ENCODE data around the gene NREP. TPM values are rescaled to one million over a fixed set of nuclear protein-coding genes. Genes with fewer than 3 reads are reported as not detected.

The NREP gene
- total RNA-seq, 1 experiment from 2014 or later = 163 TPM

DNA sequence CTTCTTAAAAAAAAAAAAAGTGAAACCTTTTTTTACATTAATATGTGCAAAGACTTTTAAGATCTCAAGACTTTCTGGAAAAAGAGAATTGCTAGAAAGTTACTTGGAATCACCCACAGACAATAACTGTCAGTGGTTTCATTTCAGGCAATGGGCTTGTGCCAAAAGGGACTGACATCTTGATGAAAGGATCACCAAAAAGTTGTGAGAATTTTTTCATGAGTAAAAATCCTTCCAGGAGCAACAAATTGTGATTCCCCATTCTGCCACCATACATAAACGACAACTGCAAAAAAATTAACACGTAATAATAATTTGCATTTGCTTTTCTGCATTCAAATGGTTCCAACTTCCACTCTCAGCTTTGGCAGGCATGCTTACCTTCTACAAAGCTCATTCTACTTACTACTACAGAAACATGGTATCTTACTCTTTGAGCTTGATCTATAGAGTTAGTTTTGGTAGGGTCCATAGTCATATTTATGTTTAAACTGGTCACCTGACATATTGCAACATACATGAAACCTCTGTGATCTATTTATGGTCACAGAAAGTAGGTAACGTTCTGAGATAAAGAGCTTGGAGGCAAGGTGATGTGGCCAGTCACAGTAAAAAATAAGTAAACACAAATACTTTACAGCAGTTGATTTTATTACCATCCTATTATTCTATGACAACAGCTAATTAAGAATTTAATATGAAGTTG lies 3.0 kb downstream of the NREP start:
- no peak overlapping the region for H3K27ac Mint-ChIP-seq

More for the DNA sequence above, 3.0 kb downstream of the NREP start:
- Histone ChIP-seq H2BK20ac (ENCODE audit: low read depth, low read length, poor library complexity, severe bottlenecking) (no peak overlapping the region), H3K4me2 (ENCODE audit: insufficient read depth, insufficient read length, low read length) (no peak overlapping the region), H3K4ac (ENCODE audit: low read depth, low read length) (no peak overlapping the region), H3K23me2 (ENCODE audit: insufficient read length, low read depth, low read length, poor library complexity, severe bottlenecking) (peaks cover 3% of the 10 kb centered on the region), H2BK5ac (ENCODE audit: insufficient read length, low read length) (no peak overlapping the region), H3T11ph (ENCODE audit: low read length) (no peak overlapping the region), H2AK5ac (ENCODE audit: insufficient read length, low read length) (no peak overlapping the region), H3K14ac (ENCODE audit: insufficient read depth, low read length) (no peak overlapping the region), H3K23ac (ENCODE audit: insufficient read length, low read depth, low read length) (no peak overlapping the region), H2BK15ac (ENCODE audit: low read depth, low read length) (no peak overlapping the region), H4K5ac (ENCODE audit: insufficient read length, low read depth, low read length) (no peak overlapping the region), H3K4me1 (ENCODE audit: insufficient read depth, low read length) (no peaks in the 10 kb centered on the region), H3K27ac (ENCODE audit: insufficient read length, low read depth, low read length) (no peak overlapping the region), H4K8ac (replicated peaks; ENCODE audit: insufficient read length, low read depth, low read length) (no peak overlapping the region), H2BK12ac (ENCODE audit: insufficient read length, low read depth, low read length) (no peak overlapping the region), H3K79me2 (ENCODE audit: insufficient read depth, low read length) (peaks cover 13% of the 10 kb centered on the region; the same call in 1 of the 2 replicates), H3K27me3 (ENCODE audit: insufficient read depth, low read length) (no peaks in the 10 kb centered on the region), H2BK120ac (ENCODE audit: low read depth, low read length, poor library complexity, severe bottlenecking) (no peak overlapping the region), H4K20me1 (ENCODE audit: control insufficient read depth, insufficient read depth, insufficient read length) (no peaks in the 10 kb centered on the region), H2AFZ (ENCODE audit: low read length) (no peak overlapping the region), H4K91ac (ENCODE audit: insufficient read length, low read depth, low read length) (no peak overlapping the region), H3K9ac (ENCODE audit: extremely low read depth, insufficient read length, low read length) (no peak overlapping the region), H3K18ac (ENCODE audit: insufficient read length, low read depth, low read length) (no peak overlapping the region), H3K79me1 (ENCODE audit: insufficient read depth, low read depth, low read length, poor library complexity, severe bottlenecking) (no peaks in the 10 kb centered on the region), H3K9me3 (ENCODE audit: control insufficient read depth, low read depth, low read length) (no peaks in the 10 kb centered on the region), H3K56ac (ENCODE audit: insufficient read length, low read depth, low read length) (no peak overlapping the region)
- Mint-ChIP-seq H3K4me3 (no peak overlapping the region), H3K9me3 (no peaks in the 10 kb centered on the region; a peak in 2 of 5 replicates), H3K36me3 (ENCODE audit: insufficient read depth in 1 of 3, low read depth in 3 of 3) (peaks cover 15 to 31% (median 21%) of the 10 kb centered on the region in 3 experiments), H3K4me1 (peaks cover 38 to 43% of the 10 kb centered on the region in 2 experiments), H3K27me3 (ENCODE audit: low read depth) (no peaks in the 10 kb centered on the region)
- DNase-seq = no peak
- no CpG with 5 or more reads among the region's 3 CpGs for WGBS (ENCODE audit: extremely low coverage, insufficient read length, low lambda C conversion rate)
- TF ChIP-seq, protein P1, sequence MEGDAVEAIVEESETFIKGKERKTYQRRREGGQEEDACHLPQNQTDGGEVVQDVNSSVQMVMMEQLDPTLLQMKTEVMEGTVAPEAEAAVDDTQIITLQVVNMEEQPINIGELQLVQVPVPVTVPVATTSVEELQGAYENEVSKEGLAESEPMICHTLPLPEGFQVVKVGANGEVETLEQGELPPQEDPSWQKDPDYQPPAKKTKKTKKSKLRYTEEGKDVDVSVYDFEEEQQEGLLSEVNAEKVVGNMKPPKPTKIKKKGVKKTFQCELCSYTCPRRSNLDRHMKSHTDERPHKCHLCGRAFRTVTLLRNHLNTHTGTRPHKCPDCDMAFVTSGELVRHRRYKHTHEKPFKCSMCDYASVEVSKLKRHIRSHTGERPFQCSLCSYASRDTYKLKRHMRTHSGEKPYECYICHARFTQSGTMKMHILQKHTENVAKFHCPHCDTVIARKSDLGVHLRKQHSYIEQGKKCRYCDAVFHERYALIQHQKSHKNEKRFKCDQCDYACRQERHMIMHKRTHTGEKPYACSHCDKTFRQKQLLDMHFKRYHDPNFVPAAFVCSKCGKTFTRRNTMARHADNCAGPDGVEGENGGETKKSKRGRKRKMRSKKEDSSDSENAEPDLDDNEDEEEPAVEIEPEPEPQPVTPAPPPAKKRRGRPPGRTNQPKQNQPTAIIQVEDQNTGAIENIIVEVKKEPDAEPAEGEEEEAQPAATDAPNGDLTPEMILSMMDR (conservative IDR thresholded peaks at IDR 0.05) = no peak
